Measurements from ENCODE around the gene ST3GAL5.

- TF ChIP-seq NFRKB (IDR thresholded peaks at IDR 0.05) (no peak), HDGF (IDR thresholded peaks at IDR 0.05; ENCODE audit: borderline replicate concordance) (no peak), FOXM1 (IDR thresholded peaks at IDR 0.05; ENCODE audit: borderline replicate concordance) (no peak), TARDBP (IDR thresholded peaks at IDR 0.05) (no peak), ELF4 (IDR thresholded peaks at IDR 0.05) (no peak), SUZ12 (IDR thresholded peaks at IDR 0.05) (no peak), LEF1 (IDR thresholded peaks at IDR 0.05; ENCODE audit: borderline replicate concordance) (no peak), FOXA1 (IDR thresholded peaks at IDR 0.05) (no peak), ARNT (IDR thresholded peaks at IDR 0.05) (no peak), L3MBTL2 (conservative IDR thresholded peaks at IDR 0.05) (no peak), BHLHE40 (IDR thresholded peaks at IDR 0.05; ENCODE audit: borderline replicate concordance) (no peak), SP1 (IDR thresholded peaks at IDR 0.05) (no peak)
These were observed 90.9 kb downstream of the ST3GAL5 start for GRCh38 chr2:85797921-85798320.

All from HEK293T (cell line).